Measurements from ENCODE around the gene PDE11A.

GRCh38 chr2:177675825-177676224 lies 396.8 kb downstream of the PDE11A start:
- TF ChIP-seq, protein P1, sequence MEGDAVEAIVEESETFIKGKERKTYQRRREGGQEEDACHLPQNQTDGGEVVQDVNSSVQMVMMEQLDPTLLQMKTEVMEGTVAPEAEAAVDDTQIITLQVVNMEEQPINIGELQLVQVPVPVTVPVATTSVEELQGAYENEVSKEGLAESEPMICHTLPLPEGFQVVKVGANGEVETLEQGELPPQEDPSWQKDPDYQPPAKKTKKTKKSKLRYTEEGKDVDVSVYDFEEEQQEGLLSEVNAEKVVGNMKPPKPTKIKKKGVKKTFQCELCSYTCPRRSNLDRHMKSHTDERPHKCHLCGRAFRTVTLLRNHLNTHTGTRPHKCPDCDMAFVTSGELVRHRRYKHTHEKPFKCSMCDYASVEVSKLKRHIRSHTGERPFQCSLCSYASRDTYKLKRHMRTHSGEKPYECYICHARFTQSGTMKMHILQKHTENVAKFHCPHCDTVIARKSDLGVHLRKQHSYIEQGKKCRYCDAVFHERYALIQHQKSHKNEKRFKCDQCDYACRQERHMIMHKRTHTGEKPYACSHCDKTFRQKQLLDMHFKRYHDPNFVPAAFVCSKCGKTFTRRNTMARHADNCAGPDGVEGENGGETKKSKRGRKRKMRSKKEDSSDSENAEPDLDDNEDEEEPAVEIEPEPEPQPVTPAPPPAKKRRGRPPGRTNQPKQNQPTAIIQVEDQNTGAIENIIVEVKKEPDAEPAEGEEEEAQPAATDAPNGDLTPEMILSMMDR (IDR thresholded peaks at IDR 0.05) = no peak
- TF ChIP-seq POLR2A (IDR thresholded peaks at IDR 0.05) (no peak), EP300 (IDR thresholded peaks at IDR 0.05) (no peak)
